Skeletal muscle tissue (tissue), 4 donors: Measurements from ENCODE around the gene MYL10. TPM values are rescaled to one million over a fixed set of nuclear protein-coding genes. Genes with fewer than 3 reads are reported as not detected.

Experiments used
- H3K27ac ChIP-seq: one replicate; pipeline ENCODE4 v1.7.0; 2013; ENCODE audit warnings: mild to moderate bottlenecking, low read depth, low read length, inconsistent platforms
- H3K27me3 ChIP-seq, 3 donors: one replicate each; pipeline ENCODE4 v1.7.0; 2013; ENCODE audit warnings: low read length in 3 of 3; ENCODE audit not compliant: control insufficient read depth in 3 of 3, insufficient read depth in 3 of 3
- H3K36me3 ChIP-seq, 3 donors: one replicate each; pipeline ENCODE4 v1.7.0; 2013; ENCODE audit warnings: low read length in 3 of 3; ENCODE audit not compliant: control insufficient read depth in 3 of 3, insufficient read depth in 3 of 3
- H3K4me1 ChIP-seq, 3 donors: one replicate each; pipeline ENCODE4 v1.7.0; 2013; ENCODE audit warnings: low read length in 3 of 3, mild to moderate bottlenecking in 3 of 3; ENCODE audit not compliant: control insufficient read depth in 3 of 3, insufficient read depth in 3 of 3
- H3K4me3 ChIP-seq, 3 donors: one replicate each; pipeline ENCODE4 v1.7.0; 2013; ENCODE audit warnings: low read length in 3 of 3
- H3K9ac ChIP-seq, 3 donors: one replicate each; pipeline ENCODE4 v1.7.0; 2013; ENCODE audit warnings: low read length in 3 of 3, mild to moderate bottlenecking in 3 of 3, moderate library complexity in 2 of 3, low read depth in 1 of 3
- H3K9me3 ChIP-seq, 3 donors: one replicate each; pipeline ENCODE4 v1.7.0; 2013; ENCODE audit warnings: low read length in 3 of 3; ENCODE audit not compliant: control insufficient read depth in 3 of 3
- total RNA-seq: library from RNA; depleted of rRNA; stranded (reverse); fragments of >200 nt; gene quantifications from one replicate; pipeline ENCODE4 v1.2.3, GENCODE V29; 2014
- donor health status: Osteomylitis.

MYL10 gene
- total RNA-seq, 1 donor from 2014 or later: 8.4 TPM

GRCh38 chr7:101635484-101635883 is 6.4 kb upstream of the MYL10 start:
- H3K27ac ChIP-seq: no peak overlapping the region
- peaks cover 18 to 46% (median 42%) of the 10 kb centered on the region in 3 donors for H3K4me1 ChIP-seq
- no peaks in the 10 kb centered on the region for H3K9me3 ChIP-seq

GRCh38 chr7:101634196-101634717 is 5.2 kb upstream of the MYL10 start:
- H3K4me1 ChIP-seq: peaks cover 18 to 50% (median 48%) of the 10 kb centered on the region in 3 donors
- no peaks in the 10 kb centered on the region for H3K36me3 ChIP-seq
- H3K4me3 ChIP-seq: no peak overlapping the region
- H3K9ac ChIP-seq: peak overlapping the region in 2 of 3 donors; percentile 44 to 69
- no peaks in the 10 kb centered on the region for H3K9me3 ChIP-seq
- no peaks in the 10 kb centered on the region for H3K27me3 ChIP-seq
- H3K27ac ChIP-seq: peak overlapping the region; percentile 68

More at GRCh38 chr7:101635484-101635883, 6.4 kb upstream of the MYL10 start:
- H3K4me3 ChIP-seq: no peak overlapping the region
- no peaks in the 10 kb centered on the region for H3K27me3 ChIP-seq
- no peaks in the 10 kb centered on the region for H3K36me3 ChIP-seq
- H3K9ac ChIP-seq: peak overlapping the region in 1 of 3 donors; percentile 25

- Histone ChIP-seq H3K4me3 (peak overlapping the region in 1 of 3 donors; percentile 29), H3K36me3 (no peaks in the 10 kb centered on the region), H3K9ac (peak overlapping the region in 1 of 3 donors; percentile 69), H3K27ac (peak overlapping the region; percentile 68), H3K4me1 (peaks cover 22 to 55% (median 54%) of the 10 kb centered on the region in 3 donors), H3K9me3 (no peaks in the 10 kb centered on the region), H3K27me3 (no peaks in the 10 kb centered on the region)
Observed at GRCh38 chr7:101633511-101633910, 4.4 kb upstream of the MYL10 start.

- Histone ChIP-seq H3K9ac (no peak overlapping the region), H3K36me3 (no peaks in the 10 kb centered on the region), H3K4me3 (no peak overlapping the region), H3K4me1 (peaks cover 25 to 59% (median 56%) of the 10 kb centered on the region in 3 donors), H3K9me3 (no peaks in the 10 kb centered on the region), H3K27ac (no peak overlapping the region), H3K27me3 (no peaks in the 10 kb centered on the region)
Observed at GRCh38 chr7:101632641-101633040, 3.5 kb upstream of the MYL10 start.

- no peak overlapping the region for H3K4me3 ChIP-seq
- H3K4me1 ChIP-seq: peaks cover 25 to 49% (median 45%) of the 10 kb centered on the region in 3 donors
- no peak overlapping the region for H3K27ac ChIP-seq
- H3K27me3 ChIP-seq: no peaks in the 10 kb centered on the region
- no peaks in the 10 kb centered on the region for H3K9me3 ChIP-seq
- no peaks in the 10 kb centered on the region for H3K36me3 ChIP-seq
- peak overlapping the region in 1 of 3 donors; percentile 1 for H3K9ac ChIP-seq
Observed at GRCh38 chr7:101631224-101631714, 2.2 kb upstream of the MYL10 start.

GRCh38 chr7:101630591-101630990 is 1.5 kb upstream of the MYL10 start:
- Histone ChIP-seq H3K36me3 (no peaks in the 10 kb centered on the region), H3K27ac (no peak overlapping the region), H3K9me3 (no peaks in the 10 kb centered on the region), H3K27me3 (no peaks in the 10 kb centered on the region), H3K4me1 (peaks cover 25 to 47% (median 40%) of the 10 kb centered on the region in 3 donors), H3K9ac (peak overlapping the region in 1 of 3 donors; percentile 16), H3K4me3 (no peak overlapping the region)

- H3K9ac ChIP-seq: no peak overlapping the region
- H3K36me3 ChIP-seq: no peaks in the 10 kb centered on the region
- no peak overlapping the region for H3K4me3 ChIP-seq
- peaks cover 18 to 33% (median 28%) of the 10 kb centered on the region in 3 donors for H3K4me1 ChIP-seq
- H3K27ac ChIP-seq: no peak overlapping the region
- H3K9me3 ChIP-seq: no peaks in the 10 kb centered on the region
- H3K27me3 ChIP-seq: peaks cover 0 to 7% (median 3%) of the 10 kb centered on the region in 3 donors
Observed at GRCh38 chr7:101628522-101628921, 574 bp downstream of the MYL10 start.

GRCh38 chr7:101626758-101627157 is 2.3 kb downstream of the MYL10 start:
- peaks cover 16 to 33% (median 24%) of the 10 kb centered on the region in 3 donors for H3K4me1 ChIP-seq
- H3K9me3 ChIP-seq: no peaks in the 10 kb centered on the region
- peaks cover 0 to 7% (median 3%) of the 10 kb centered on the region in 3 donors for H3K27me3 ChIP-seq
- H3K4me3 ChIP-seq: no peak overlapping the region
- H3K36me3 ChIP-seq: no peaks in the 10 kb centered on the region
- H3K27ac ChIP-seq: no peak overlapping the region
- H3K9ac ChIP-seq: no peak overlapping the region

GRCh38 chr7:101626069-101626671 is 2.9 kb downstream of the MYL10 start:
- peaks cover 11 to 28% (median 20%) of the 10 kb centered on the region in 3 donors for H3K4me1 ChIP-seq
- H3K9ac ChIP-seq: no peak overlapping the region
- no peak overlapping the region for H3K4me3 ChIP-seq
- no peaks in the 10 kb centered on the region for H3K36me3 ChIP-seq
- peaks cover 0 to 7% (median 3%) of the 10 kb centered on the region in 3 donors for H3K27me3 ChIP-seq
- no peaks in the 10 kb centered on the region for H3K9me3 ChIP-seq
- no peak overlapping the region for H3K27ac ChIP-seq
